Astrocyte (in vitro differentiated cells and primary cell): ENCODE measurements around the gene AZGP1. TPM values are rescaled to one million over a fixed set of nuclear protein-coding genes. Genes with fewer than 3 reads are reported as not detected.
"Not testable (repeated sequence)": the region's sequence is repeated elsewhere in the genome, so short reads cannot be mapped to it uniquely, and the experiment has no call there.

Experiments
- DNase-seq: peaks from one replicate; pipeline ENCODE4 v3.0.0-alpha.2; 2010; ENCODE audit warnings: low read depth
- FAIRE-seq: peaks from 2 replicates; lab custom pipeline; 2011; peaks lifted over from hg19 to GRCh38; lab: Jason Lieb, UNC
- H2AFZ ChIP-seq: 2 replicates; pipeline ENCODE4 v1.6.0; 2012; ENCODE audit warnings: low read depth, low read length, inconsistent platforms
- H3K27ac ChIP-seq: 2 replicates; pipeline ENCODE4 v1.5.1; 2011; ENCODE audit warnings: low read depth, low read length, inconsistent platforms
- H3K27me3 ChIP-seq: 2 replicates; pipeline ENCODE4 v1.6.0; 2011; ENCODE audit warnings: low read length, inconsistent platforms; ENCODE audit not compliant: insufficient read depth
- H3K36me3 ChIP-seq: 2 replicates; pipeline ENCODE4 v1.5.1; 2011; ENCODE audit warnings: low read length, inconsistent platforms; ENCODE audit not compliant: insufficient read depth
- H3K4me1 ChIP-seq: 2 replicates; pipeline ENCODE4 v1.5.1; 2011; ENCODE audit warnings: low read length, inconsistent platforms; ENCODE audit not compliant: insufficient read depth
- H3K4me2 ChIP-seq: 2 replicates; pipeline ENCODE4 v1.6.0; 2012; ENCODE audit warnings: low read length, inconsistent platforms
- H3K4me3 ChIP-seq: 2 replicates; pipeline ENCODE4 v1.5.1; 2011; ENCODE audit warnings: low read depth, mild to moderate bottlenecking, low read length, inconsistent platforms; ENCODE audit not compliant: insufficient read depth
- H3K79me2 ChIP-seq: 2 replicates; pipeline ENCODE4 v1.6.0; 2012; ENCODE audit warnings: mild to moderate bottlenecking, low read length, inconsistent platforms; ENCODE audit not compliant: insufficient read depth
- H3K9ac ChIP-seq: 2 replicates; pipeline ENCODE4 v1.6.0; 2012; ENCODE audit warnings: mild to moderate bottlenecking, low read length, inconsistent platforms
- H3K9me3 ChIP-seq: 2 replicates; pipeline ENCODE4 v1.5.1; 2012; ENCODE audit warnings: low read depth, mild to moderate bottlenecking, low read length, inconsistent platforms; ENCODE audit not compliant: insufficient read depth
- H4K20me1 ChIP-seq: 2 replicates; pipeline ENCODE4 v1.6.0; 2012; ENCODE audit warnings: low read length, inconsistent platforms; ENCODE audit not compliant: insufficient read depth
- H3K27ac Mint-ChIP-seq: one replicate; pipeline ENCODE4 v1.8.0; 2021; ENCODE audit warnings: mild to moderate bottlenecking, mixed read lengths; ENCODE audit not compliant: unreplicated experiment
- H3K27me3 Mint-ChIP-seq: one replicate; pipeline ENCODE4 v1.8.0; 2021; ENCODE audit warnings: low read depth, mixed read lengths; ENCODE audit not compliant: unreplicated experiment
- H3K36me3 Mint-ChIP-seq: one replicate; pipeline ENCODE4 v1.8.0; 2021; ENCODE audit warnings: low read depth, mixed read lengths; ENCODE audit not compliant: unreplicated experiment
- H3K4me1 Mint-ChIP-seq: one replicate; pipeline ENCODE4 v1.8.0; 2021; ENCODE audit warnings: low read depth, mixed read lengths; ENCODE audit not compliant: unreplicated experiment
- H3K4me3 Mint-ChIP-seq: one replicate; pipeline ENCODE4 v1.8.0; 2021; ENCODE audit warnings: mild to moderate bottlenecking, moderate library complexity, mixed read lengths; ENCODE audit not compliant: unreplicated experiment
- H3K9me3 Mint-ChIP-seq: one replicate; pipeline ENCODE4 v1.8.0; 2021; ENCODE audit warnings: mild to moderate bottlenecking, mixed read lengths; ENCODE audit not compliant: unreplicated experiment
- EZH2 ChIP-seq: IDR thresholded peaks from 2 replicates; pipeline ENCODE4 v1.6.1; 2012; ENCODE audit warnings: mild to moderate bottlenecking, low read length, inconsistent platforms; ENCODE audit not compliant: insufficient read depth
- total RNA-seq: library from RNA; stranded (reverse); gene quantifications from 2 replicates; pipeline ENCODE4 v1.2.1, GENCODE V29; 2021
- TF ChIP-seq, protein P1 (sequence below): IDR thresholded peaks from 2 replicates; pipeline ENCODE4 v1.5.1; 2011; ENCODE audit warnings: low read depth, mild to moderate bottlenecking, inconsistent platforms, low read length, moderate library complexity; ENCODE audit not compliant: insufficient read depth

The AZGP1 gene
- total RNA-seq, 1 donor from 2014 or later, result not detected

DNA sequence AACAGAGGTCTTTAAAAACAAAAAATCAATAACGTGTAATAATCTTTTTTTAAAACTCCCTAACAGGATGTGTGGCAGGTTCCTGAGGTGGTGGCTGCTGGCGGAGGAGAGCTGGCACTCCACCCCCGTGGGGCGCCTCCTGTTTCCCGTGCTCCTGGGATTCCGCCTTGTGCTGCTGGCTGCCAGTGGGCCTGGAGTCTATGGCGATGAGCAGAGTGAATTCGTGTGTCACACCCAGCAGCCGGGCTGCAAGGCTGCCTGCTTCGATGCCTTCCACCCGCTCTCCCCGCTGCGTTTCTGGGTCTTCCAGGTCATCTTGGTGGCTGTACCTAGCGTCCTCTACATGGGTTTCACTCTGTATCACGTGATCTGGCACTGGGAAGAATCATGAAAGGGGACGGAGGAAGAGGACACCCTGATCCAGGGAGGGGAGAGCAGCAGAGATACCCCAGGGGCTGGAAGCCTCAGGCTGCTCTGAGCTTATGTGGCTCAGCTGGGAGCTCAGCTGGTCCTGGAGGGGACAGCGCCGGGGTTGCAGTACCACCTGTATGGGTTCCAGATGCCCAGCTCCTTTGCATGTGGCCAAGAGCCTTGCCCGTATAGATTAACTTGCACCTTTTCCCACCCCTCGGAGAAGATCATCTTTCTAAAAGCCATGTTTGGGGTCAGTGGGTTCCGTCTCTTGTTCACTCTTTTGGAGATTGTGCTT is 16.7 kb upstream of the AZGP1 start:
- H3K27me3 ChIP-seq, result peaks cover 5% of the 10 kb centered on the region
- H3K36me3 Mint-ChIP-seq, result no peaks in the 10 kb centered on the region
- TF ChIP-seq, protein P1, sequence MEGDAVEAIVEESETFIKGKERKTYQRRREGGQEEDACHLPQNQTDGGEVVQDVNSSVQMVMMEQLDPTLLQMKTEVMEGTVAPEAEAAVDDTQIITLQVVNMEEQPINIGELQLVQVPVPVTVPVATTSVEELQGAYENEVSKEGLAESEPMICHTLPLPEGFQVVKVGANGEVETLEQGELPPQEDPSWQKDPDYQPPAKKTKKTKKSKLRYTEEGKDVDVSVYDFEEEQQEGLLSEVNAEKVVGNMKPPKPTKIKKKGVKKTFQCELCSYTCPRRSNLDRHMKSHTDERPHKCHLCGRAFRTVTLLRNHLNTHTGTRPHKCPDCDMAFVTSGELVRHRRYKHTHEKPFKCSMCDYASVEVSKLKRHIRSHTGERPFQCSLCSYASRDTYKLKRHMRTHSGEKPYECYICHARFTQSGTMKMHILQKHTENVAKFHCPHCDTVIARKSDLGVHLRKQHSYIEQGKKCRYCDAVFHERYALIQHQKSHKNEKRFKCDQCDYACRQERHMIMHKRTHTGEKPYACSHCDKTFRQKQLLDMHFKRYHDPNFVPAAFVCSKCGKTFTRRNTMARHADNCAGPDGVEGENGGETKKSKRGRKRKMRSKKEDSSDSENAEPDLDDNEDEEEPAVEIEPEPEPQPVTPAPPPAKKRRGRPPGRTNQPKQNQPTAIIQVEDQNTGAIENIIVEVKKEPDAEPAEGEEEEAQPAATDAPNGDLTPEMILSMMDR, result no peak
- no peak for TF ChIP-seq EZH2
- H3K27me3 Mint-ChIP-seq, result peaks cover 23% of the 10 kb centered on the region
- H3K36me3 ChIP-seq, result no peaks in the 10 kb centered on the region
- no peak overlapping the region for H2AFZ ChIP-seq
- FAIRE-seq (no peak), DNase-seq (no peak)
- no peaks in the 10 kb centered on the region for H3K4me1 Mint-ChIP-seq
- H3K79me2 ChIP-seq, result no peaks in the 10 kb centered on the region
- H3K27ac Mint-ChIP-seq, result no peak overlapping the region
- no peak overlapping the region for H3K4me3 Mint-ChIP-seq
- H3K9me3 Mint-ChIP-seq, result no peaks in the 10 kb centered on the region
- H3K4me1 ChIP-seq, result peaks cover 4% of the 10 kb centered on the region
- no peak overlapping the region for H3K4me3 ChIP-seq
- no peak overlapping the region for H3K27ac ChIP-seq
- no peaks in the 10 kb centered on the region for H3K9me3 ChIP-seq
- no peaks in the 10 kb centered on the region for H4K20me1 ChIP-seq
- no peak overlapping the region for H3K4me2 ChIP-seq
- H3K9ac ChIP-seq, result no peak overlapping the region

DNA sequence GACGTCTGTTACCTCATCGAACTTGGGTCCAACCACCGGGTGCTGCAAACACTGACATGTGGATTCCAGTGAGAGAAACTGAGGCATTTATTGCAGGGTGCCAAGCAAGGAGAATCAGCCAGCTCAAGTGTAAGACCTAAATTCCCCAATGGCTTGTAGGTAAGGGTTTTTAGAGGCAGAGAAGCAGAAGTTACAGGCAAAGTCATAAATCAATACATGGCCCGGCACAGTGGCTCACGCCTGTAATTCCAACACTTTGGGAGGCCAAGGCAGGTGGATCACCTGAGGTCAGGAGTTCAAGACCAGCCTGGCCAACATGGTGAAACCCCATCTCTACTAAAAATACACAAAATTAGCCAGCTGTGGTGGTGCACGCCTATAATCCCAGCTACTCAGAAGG is 15.7 kb upstream of the AZGP1 start:
- not testable (repeated sequence) for H3K9ac ChIP-seq, H3K4me1 ChIP-seq, H3K4me3 Mint-ChIP-seq, H3K27ac Mint-ChIP-seq, H3K9me3 Mint-ChIP-seq, H3K4me3 ChIP-seq, H3K79me2 ChIP-seq, H2AFZ ChIP-seq, H4K20me1 ChIP-seq, H3K36me3 ChIP-seq, H3K4me2 ChIP-seq, DNase-seq, H3K36me3 Mint-ChIP-seq, FAIRE-seq, H3K9me3 ChIP-seq, H3K27me3 ChIP-seq, H3K4me1 Mint-ChIP-seq, H3K27ac ChIP-seq
- H3K27me3 Mint-ChIP-seq, result peaks cover 29% of the 10 kb centered on the region

DNA sequence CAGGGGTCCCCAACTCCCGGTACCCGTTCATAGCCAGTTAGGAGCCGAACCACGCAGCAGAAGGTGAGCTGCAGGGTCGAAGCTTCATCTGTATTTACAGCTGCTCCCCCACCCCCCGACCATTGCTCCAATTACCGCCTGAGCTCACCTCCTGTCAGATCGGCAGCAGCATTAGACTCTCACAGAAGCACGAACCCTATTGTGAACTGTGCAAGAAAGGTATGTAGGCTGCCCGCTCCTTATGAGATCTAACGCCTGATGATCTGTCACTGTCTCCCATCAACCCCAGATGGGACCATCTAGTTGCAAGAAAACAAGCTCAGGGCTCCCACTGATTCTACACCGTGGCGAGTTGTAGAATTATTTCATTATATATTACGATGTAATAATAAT is 14.6 kb upstream of the AZGP1 start:
- Mint-ChIP-seq H3K27ac (no peak overlapping the region), H3K9me3 (peaks cover 3% of the 10 kb centered on the region), H3K4me1 (no peaks in the 10 kb centered on the region), H3K36me3 (no peaks in the 10 kb centered on the region), H3K4me3 (no peak overlapping the region), H3K27me3 (peaks cover 34% of the 10 kb centered on the region)
- Histone ChIP-seq H3K36me3 (no peaks in the 10 kb centered on the region), H2AFZ (peak overlapping the region; percentile 80), H3K4me3 (peak overlapping the region; percentile 38), H3K9ac (no peak overlapping the region), H3K27ac (no peak overlapping the region), H3K9me3 (no peaks in the 10 kb centered on the region), H3K27me3 (peaks cover 11% of the 10 kb centered on the region), H3K4me1 (peaks cover 4% of the 10 kb centered on the region), H3K79me2 (no peaks in the 10 kb centered on the region), H3K4me2 (peak overlapping the region; percentile 80), H4K20me1 (no peaks in the 10 kb centered on the region)
- FAIRE-seq (no peak), DNase-seq (no peak)
- TF ChIP-seq EZH2, result no peak
- TF ChIP-seq, protein P1, result no peak
